ENCODE results near the gene SUSD3. TPM values are rescaled to one million over a fixed set of nuclear protein-coding genes. Genes with fewer than 3 reads are reported as not detected.

SUSD3 gene
- total and polyA plus RNA-seq, 2 donors (not counting 1 experiment from before 2014, with no cell fraction given): 0.17 to 4.6 TPM

DNA sequence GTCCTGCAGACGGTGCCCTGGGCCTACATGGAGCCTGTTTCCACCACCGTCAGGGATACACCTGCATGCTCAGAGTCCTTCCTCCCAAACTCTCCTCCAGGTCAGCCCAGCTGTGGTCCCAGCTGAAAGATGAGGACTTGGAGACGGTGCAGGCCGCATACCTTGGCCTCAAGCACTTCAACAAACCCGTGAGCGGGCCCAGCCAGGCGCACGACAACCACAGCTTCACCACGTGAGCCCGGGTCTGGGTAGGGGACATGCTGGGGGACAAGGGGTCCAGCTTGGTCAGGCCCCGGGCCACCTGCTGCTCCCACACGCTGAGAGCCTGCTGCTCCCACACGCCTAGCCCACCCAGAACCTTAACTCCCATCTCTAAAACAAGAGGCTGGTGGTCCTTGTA lies 20.9 kb downstream of the SUSD3 start:
- Histone ChIP-seq H3K79me2 (ENCODE audit: control insufficient read depth, insufficient read depth, low read length) (no peaks in the 10 kb centered on the region), H3K27ac (ENCODE audit: insufficient read depth, low read length) (no peak overlapping the region), H3K4me3 (replicated peaks in 1 of 4; ENCODE audit: control extremely low read depth in 1 of 4, insufficient read depth in 1 of 4, low read depth in 3 of 4, low read length in 4 of 4) (no peak overlapping the region), H4K20me1 (ENCODE audit: control insufficient read depth, extremely low read depth, insufficient read depth, low read length) (no peaks in the 10 kb centered on the region), H3K36me3 (ENCODE audit: control insufficient read depth, insufficient read depth, low read length) (no peaks in the 10 kb centered on the region), H2AFZ (ENCODE audit: low read length) (no peak overlapping the region), H3K9me3 (ENCODE audit: control insufficient read depth, insufficient read depth, low read depth, low read length) (no peaks in the 10 kb centered on the region), H3K9ac (ENCODE audit: insufficient read depth, low read length) (no peak overlapping the region), H3K4me2 (ENCODE audit: extremely low read depth, insufficient read depth, low read length) (no peak overlapping the region), H3K4me1 (ENCODE audit: control insufficient read depth, extremely low read depth, insufficient read depth, low read length) (peaks cover 3% of the 10 kb centered on the region), H3K27me3 (ENCODE audit: control insufficient read depth, insufficient read depth, low read length) (no peaks in the 10 kb centered on the region)
- no peak for TF ChIP-seq EZH2 (IDR thresholded peaks at IDR 0.05; ENCODE audit: low read length, missing control alignments)
- TF ChIP-seq, protein P1, sequence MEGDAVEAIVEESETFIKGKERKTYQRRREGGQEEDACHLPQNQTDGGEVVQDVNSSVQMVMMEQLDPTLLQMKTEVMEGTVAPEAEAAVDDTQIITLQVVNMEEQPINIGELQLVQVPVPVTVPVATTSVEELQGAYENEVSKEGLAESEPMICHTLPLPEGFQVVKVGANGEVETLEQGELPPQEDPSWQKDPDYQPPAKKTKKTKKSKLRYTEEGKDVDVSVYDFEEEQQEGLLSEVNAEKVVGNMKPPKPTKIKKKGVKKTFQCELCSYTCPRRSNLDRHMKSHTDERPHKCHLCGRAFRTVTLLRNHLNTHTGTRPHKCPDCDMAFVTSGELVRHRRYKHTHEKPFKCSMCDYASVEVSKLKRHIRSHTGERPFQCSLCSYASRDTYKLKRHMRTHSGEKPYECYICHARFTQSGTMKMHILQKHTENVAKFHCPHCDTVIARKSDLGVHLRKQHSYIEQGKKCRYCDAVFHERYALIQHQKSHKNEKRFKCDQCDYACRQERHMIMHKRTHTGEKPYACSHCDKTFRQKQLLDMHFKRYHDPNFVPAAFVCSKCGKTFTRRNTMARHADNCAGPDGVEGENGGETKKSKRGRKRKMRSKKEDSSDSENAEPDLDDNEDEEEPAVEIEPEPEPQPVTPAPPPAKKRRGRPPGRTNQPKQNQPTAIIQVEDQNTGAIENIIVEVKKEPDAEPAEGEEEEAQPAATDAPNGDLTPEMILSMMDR (conservative IDR thresholded peaks at IDR 0.05 in 1 of 2, IDR thresholded peaks at IDR 0.05 in 1 of 2; ENCODE audit: low read depth in 1 of 2, low read length in 2 of 2): no peak
- DNase-seq (ENCODE audit: low read depth in 2 of 2): no peak

DNA sequence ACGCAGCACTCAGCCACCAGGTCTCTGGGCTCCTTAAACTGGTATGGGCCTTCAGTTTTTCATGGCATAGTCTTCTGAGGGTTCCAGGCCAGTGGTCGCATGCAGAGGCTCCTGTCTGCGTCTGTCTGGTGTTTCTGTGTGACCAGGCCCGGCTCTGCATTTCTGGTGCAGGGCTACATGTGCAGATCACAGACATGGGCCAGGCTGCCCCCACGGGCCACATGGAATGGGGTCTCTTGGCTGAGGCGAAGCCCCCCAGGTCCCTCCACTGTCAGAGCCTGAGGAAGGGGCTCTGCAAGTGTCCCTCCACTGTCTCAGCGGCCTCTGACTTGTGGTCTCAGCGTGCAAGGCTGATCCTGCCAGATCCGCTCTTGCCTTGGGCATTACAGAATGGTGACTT lies 21.9 kb downstream of the SUSD3 start:
- H3K4me3 ChIP-seq (replicated peaks in 1 of 4; ENCODE audit: control extremely low read depth in 1 of 4, insufficient read depth in 1 of 4, low read depth in 3 of 4, low read length in 4 of 4): no peak overlapping the region
- no peaks in the 10 kb centered on the region for H3K9me3 ChIP-seq (ENCODE audit: control insufficient read depth, insufficient read depth, low read depth, low read length)
- no peak for TF ChIP-seq EZH2 (IDR thresholded peaks at IDR 0.05; ENCODE audit: low read length, missing control alignments)
- TF ChIP-seq, protein P1 (conservative IDR thresholded peaks at IDR 0.05 in 1 of 2, IDR thresholded peaks at IDR 0.05 in 1 of 2; ENCODE audit: low read depth in 1 of 2, low read length in 2 of 2): no peak
- no peaks in the 10 kb centered on the region for H3K79me2 ChIP-seq (ENCODE audit: control insufficient read depth, insufficient read depth, low read length)
- H3K4me1 ChIP-seq (ENCODE audit: control insufficient read depth, extremely low read depth, insufficient read depth, low read length): peaks cover 3% of the 10 kb centered on the region
- H3K36me3 ChIP-seq (ENCODE audit: control insufficient read depth, insufficient read depth, low read length): no peaks in the 10 kb centered on the region
- H4K20me1 ChIP-seq (ENCODE audit: control insufficient read depth, extremely low read depth, insufficient read depth, low read length): no peaks in the 10 kb centered on the region
- no peaks in the 10 kb centered on the region for H3K27me3 ChIP-seq (ENCODE audit: control insufficient read depth, insufficient read depth, low read length)
- no peak overlapping the region for H3K4me2 ChIP-seq (ENCODE audit: extremely low read depth, insufficient read depth, low read length)
- DNase-seq (ENCODE audit: low read depth in 2 of 2): no peak
- H3K27ac ChIP-seq (ENCODE audit: insufficient read depth, low read length): no peak overlapping the region
- no peak overlapping the region for H2AFZ ChIP-seq (ENCODE audit: low read length)
- no peak overlapping the region for H3K9ac ChIP-seq (ENCODE audit: insufficient read depth, low read length)

DNA sequence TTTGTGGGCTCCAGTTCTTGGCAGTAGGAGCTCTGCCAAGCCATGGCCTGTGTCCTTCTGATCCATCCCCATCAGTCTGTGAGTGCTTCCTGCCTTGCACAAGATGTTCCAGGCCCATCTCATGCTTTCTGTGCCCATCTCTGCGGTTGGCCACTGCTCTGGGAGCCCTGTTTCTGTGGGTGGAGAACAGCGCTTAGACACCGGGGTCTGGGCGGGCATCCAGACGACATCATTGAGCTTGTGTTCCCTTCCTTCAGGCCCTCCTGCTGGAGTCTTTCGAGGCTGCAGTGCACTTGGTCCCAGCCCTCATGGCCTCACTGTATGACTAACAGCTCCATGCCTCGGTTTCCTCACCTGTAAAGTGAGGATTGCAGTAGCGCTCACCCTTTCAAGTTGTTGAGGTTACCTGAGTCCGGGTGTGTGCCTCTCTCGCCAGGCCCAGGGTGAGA lies 22.6 kb downstream of the SUSD3 start:
- H3K4me3 ChIP-seq (replicated peaks in 1 of 4; ENCODE audit: control extremely low read depth in 1 of 4, insufficient read depth in 1 of 4, low read depth in 3 of 4, low read length in 4 of 4): no peak overlapping the region
- H3K36me3 ChIP-seq (ENCODE audit: control insufficient read depth, insufficient read depth, low read length): no peaks in the 10 kb centered on the region
- TF ChIP-seq EZH2 (IDR thresholded peaks at IDR 0.05; ENCODE audit: low read length, missing control alignments): no peak
- TF ChIP-seq, protein P1 (conservative IDR thresholded peaks at IDR 0.05 in 1 of 2, IDR thresholded peaks at IDR 0.05 in 1 of 2; ENCODE audit: low read depth in 1 of 2, low read length in 2 of 2): no peak
- no peak overlapping the region for H3K9ac ChIP-seq (ENCODE audit: insufficient read depth, low read length)
- no peaks in the 10 kb centered on the region for H3K9me3 ChIP-seq (ENCODE audit: control insufficient read depth, insufficient read depth, low read depth, low read length)
- H3K27me3 ChIP-seq (ENCODE audit: control insufficient read depth, insufficient read depth, low read length): no peaks in the 10 kb centered on the region
- H3K4me2 ChIP-seq (ENCODE audit: extremely low read depth, insufficient read depth, low read length): no peak overlapping the region
- H4K20me1 ChIP-seq (ENCODE audit: control insufficient read depth, extremely low read depth, insufficient read depth, low read length): no peaks in the 10 kb centered on the region
- peak overlapping the region; percentile 57 for H3K27ac ChIP-seq (ENCODE audit: insufficient read depth, low read length)
- H3K4me1 ChIP-seq (ENCODE audit: control insufficient read depth, extremely low read depth, insufficient read depth, low read length): peaks cover 3% of the 10 kb centered on the region
- H3K79me2 ChIP-seq (ENCODE audit: control insufficient read depth, insufficient read depth, low read length): no peaks in the 10 kb centered on the region
- H2AFZ ChIP-seq (ENCODE audit: low read length): no peak overlapping the region
- peak; percentile 26 to 53 for DNase-seq (ENCODE audit: low read depth in 2 of 2)
